ENCODE data around the gene CACNA1H. TPM values are rescaled to one million over a fixed set of nuclear protein-coding genes. Genes with fewer than 3 reads are reported as not detected.

CACNA1H gene
- total and polyA plus RNA-seq, 2 of the 8 experiments (the other 6 are each of a cell fraction or from before 2014, with no cell fraction given) = 14.0 to 28.7 TPM

DNA sequence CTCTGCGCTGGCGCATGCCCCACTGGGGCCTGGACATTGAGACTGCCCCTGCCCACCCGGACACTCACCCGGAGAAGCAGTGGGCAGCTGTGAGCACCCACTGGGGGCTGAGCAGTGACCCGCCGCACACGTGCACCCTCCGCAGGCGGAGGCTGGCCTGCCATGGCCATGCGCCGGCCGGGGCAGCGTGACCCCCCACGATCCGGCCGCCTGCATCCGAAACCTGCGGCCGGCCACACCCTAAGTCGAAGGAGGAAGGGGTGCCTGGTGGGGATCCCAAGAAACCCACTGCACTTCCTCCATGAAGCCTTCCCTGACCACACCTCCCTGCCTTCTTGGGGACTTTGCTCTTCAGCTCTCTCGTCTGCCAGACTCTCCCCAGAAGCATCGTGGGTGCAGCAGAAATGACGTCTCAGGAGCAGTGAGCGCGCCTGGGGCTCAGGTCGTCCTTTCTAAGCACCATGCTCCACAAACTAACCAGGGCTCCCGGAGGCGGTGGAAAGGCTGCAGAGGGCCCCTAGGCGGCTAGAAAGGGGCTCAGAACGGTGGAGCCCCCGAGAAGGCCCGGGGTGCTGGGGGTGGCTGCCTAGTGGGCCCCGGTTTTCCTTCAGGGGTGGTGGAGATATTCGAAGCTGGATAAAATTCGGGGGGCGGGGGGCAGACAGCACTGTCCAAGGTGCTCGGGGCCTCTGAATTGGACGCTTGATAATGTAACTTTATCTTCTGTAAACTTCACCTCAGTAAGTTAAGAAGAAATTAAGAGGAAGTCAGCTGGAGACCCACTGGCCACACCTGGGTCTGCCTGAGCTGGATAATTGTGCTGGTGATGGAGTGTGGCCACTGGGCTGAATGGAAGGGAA, 70.7 kb downstream of the CACNA1H start (continued):
- TF ChIP-seq RFX5 (IDR thresholded peaks at IDR 0.05; ENCODE audit: borderline replicate concordance, low read depth, low read length) (no peak), SIX5 (IDR thresholded peaks at IDR 0.05; ENCODE audit: low read depth, low read length) (no peak)
- TF ChIP-seq, protein P1, sequence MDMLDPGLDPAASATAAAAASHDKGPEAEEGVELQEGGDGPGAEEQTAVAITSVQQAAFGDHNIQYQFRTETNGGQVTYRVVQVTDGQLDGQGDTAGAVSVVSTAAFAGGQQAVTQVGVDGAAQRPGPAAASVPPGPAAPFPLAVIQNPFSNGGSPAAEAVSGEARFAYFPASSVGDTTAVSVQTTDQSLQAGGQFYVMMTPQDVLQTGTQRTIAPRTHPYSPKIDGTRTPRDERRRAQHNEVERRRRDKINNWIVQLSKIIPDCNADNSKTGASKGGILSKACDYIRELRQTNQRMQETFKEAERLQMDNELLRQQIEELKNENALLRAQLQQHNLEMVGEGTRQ (IDR thresholded peaks at IDR 0.05; ENCODE audit: low read length) = no peak
